Glomerular endothelial cell (primary cell): ENCODE results near the gene NUCB2. TPM values are rescaled to one million over a fixed set of nuclear protein-coding genes. Genes with fewer than 3 reads are reported as not detected.
"Not testable (repeated sequence)": the region's sequence is repeated elsewhere in the genome, so short reads cannot be mapped to it uniquely, and the experiment has no call there.

Source experiments
- DNase-seq: peaks from one replicate; pipeline ENCODE4 v3.0.0-alpha.2; 2011; ENCODE audit warnings: low read depth, low spot score; ENCODE audit errors: extremely low read depth
- total RNA-seq: library from RNA; depleted of rRNA; stranded (reverse); fragments of >200 nt; gene quantifications from 2 replicates; pipeline ENCODE4 v1.2.3, GENCODE V29; 2015

The NUCB2 gene
- total RNA-seq, 1 donor from 2014 or later: 61.7 TPM

DNA sequence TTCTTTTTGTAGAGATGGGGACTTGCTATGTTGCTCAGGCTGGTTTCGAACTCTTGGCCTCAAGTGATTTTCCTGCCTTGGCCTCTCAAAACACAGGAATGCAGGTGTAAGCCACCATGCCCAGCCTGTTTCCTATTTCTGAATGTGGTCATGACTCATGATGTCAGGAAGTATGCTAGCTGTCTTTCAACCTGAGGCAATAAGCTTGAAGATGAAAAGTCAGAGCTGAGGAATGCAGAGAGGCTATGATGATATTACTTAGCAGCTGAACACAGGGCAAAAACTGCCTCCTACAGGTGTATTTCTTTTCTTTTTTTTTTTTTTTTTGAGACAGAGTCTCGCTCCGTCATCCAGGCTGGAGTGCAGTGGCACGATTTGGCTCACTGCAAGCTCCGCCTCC is 9.0 kb upstream of the NUCB2 start:
- no peak for DNase-seq

DNA sequence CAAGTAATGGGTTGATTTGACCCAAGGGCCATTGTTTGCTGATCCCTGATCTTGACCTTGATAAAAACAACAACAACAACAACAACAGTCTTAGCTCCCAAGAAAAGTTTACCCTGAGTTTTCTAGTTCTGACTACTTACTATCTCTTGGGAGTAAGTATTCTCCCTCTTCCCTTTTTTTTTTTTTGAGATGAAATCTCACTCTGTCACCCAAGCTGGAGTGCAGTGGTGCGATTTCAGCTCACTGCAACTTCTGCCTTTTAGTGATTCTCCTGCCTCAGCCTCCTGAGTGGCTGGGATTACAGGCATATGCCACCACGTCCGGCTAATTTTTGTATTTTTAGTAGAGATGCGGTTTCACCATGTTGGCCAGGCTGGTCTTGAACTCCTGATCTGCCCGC is 8.0 kb upstream of the NUCB2 start:
- DNase-seq: not testable (repeated sequence)

DNA sequence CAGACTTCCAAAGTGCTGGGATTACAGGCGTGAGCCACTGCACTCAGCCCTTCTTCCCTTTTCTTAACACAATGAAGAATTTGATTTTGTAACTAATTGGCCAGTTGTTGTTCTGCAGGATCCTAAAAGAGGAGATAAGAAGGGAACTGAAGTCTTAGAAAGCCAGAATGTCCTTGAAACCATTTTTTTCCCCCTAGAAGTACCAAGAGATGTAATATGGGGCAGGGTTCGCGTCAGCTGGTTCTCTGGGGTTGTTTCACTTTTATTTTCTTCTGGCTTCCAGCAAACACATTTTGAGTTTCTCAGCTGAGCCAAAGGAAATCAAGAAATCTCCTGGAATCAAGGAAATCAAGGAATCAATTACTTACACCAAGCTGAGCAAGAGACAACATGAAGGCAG is 7.6 kb upstream of the NUCB2 start:
- no peak for DNase-seq

DNA sequence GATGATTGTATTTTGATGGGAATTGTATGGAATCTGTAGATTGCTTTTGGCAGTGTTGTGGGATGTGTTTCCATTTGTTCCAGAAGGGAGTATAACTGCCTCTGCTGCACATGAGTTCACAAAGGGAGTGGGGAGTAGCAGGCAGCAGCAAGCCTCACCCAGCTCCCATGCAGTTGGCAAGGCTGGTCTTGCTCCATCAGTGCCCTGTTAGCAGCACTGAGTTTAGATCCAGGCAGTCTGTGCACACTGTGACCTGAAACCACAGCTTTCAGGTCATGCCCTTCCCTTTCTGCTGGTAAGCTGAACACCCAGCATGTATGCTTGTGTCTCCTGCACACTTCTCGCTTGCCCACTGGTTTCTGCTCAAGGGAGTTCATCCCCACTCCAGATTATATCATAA is 3.7 kb upstream of the NUCB2 start:
- no peak for DNase-seq

DNA sequence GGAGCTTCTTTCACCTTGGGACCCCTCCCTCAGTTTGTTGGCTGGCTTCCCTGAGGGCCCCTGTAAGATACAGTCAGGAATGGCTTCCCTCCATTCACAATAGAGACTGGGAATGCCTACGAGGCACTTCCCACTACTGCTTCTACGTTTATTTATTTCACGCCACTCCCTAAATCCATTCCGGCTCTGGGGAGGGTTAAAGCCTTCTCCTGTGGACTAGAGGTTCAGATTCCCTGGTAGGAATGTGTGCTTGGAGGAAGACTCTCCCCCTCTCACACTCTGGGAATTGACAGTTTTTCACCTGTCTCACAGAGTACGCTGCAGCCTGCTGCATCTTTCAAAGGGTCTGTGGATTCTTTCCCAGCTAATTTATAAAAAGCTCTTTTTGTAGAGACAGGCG is 3.3 kb upstream of the NUCB2 start:
- no peak for DNase-seq

DNA sequence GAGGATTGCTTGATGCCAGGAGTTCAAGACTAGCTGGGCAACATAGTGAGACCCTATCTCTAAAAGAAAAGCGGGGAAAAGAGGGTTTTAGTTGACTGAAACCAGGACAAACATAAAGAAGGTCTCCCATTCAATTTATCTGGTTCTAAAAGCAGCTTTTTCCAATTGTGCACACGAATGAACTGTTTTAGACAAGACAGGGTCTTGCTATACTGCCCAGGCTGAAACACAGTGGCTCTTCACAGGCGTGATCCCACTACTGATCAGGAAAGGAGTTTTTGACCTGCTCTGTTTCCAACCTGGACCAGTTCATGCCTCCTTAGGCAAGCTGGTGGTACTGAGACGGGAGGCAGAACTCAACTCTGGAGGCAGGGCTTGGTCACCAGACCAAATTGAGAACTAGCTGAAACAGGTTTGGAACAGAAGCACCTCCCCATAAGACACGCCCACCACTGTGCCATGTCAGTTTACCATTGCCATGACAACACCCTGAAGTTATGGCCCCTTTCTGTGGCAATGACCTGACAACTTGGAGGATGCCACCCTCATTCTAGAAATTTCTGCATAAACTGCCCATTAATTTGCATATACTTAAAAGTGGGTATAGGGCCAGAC is 2.8 kb upstream of the NUCB2 start:
- DNase-seq: no peak

DNA sequence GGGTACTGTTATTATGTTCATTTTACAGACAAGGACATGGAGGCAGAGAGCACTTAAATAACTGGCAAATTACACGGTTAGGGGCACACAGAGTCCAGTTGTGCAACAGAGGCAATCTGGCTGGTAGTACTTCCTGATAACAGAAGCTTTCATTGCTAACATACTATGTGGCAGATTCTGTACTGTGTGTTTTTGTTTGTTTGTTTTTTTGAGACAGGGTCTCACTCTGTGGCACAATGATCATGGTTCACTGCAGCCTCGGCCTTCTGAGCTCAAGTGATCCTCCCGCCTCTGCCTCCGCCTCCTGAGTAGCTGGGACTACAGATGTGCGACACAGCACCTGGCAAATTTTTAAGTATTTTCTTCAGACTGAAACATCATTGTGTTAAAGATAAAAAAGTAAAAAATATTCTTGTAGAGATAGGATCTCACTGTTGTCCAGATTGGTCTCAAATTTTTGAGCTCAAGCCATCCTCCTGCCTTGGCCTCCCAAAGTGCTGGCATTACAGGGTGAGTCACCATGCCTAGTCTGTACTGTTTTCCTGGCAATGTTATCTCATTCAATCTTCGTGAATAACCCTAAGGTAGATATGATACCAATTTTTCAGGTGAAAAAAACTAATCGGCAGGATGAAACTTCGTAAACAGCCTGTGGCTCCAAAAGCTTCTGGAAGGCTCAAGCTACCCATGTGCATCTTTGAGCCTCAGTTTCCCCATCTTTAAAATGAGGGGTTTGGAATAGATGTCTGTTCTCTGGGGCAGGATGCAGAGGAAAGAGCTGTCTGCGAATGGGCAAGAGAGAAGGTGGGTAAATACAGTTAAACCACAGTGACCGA is 921 bp upstream of the NUCB2 start:
- DNase-seq: no peak

DNA sequence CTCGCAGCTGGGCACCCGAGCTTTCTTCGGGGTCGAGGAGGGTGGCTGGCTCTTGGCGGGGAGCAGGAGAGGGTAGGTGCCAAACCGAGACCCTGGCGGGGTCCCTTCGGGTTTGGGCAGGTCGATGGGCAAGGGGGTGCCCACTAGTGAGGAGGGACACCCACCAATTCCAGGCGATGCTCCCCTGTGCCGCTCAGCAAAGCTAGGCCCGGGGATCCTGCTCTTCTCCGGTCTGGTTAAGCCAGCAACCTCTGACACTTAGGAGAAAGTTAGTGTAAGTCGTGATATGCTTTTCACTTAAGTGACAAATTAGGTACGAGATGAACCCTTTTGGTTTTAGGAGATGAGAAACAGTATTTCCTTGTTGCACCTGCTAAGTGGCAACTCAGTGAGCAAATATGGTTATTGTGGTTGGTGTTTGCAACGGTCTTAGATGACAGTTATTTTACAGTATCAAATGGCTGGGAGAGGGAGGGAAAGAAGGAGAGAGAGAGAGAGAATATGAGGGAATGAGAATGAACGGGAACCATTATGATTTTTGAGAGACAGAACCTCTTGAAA is 565 bp downstream of the NUCB2 start:
- DNase-seq: no peak

DNA sequence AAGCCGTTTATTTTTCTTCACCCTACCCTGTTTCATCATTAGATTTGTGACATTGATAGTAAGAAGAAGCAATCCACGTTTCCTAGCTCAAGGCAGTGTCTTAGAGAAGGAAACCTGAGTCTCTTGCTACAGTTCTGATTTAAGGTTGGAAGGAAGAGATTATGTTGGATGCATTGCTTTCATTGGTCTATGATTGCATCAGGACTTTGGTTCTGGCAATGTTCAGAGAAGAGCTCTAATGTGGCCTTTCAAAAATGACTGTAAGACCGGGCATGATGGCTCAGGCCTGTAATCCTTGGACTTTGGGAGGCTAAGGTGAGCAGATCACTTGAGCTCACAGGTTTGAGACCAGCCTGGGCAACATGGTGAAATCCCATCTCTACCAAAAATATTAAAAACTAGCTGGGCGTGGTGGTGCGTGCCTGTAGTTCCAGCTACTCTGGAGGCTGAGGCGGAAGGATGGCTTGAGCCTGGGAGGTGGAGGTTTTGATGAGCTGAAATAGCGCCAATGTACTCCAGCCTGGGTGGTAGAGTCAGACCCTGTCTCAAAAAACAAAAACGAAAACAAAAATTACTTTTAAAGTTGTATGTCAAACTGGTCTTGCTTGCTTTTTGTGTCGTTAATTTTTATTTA is 4.1 kb downstream of the NUCB2 start:
- no peak for DNase-seq

DNA sequence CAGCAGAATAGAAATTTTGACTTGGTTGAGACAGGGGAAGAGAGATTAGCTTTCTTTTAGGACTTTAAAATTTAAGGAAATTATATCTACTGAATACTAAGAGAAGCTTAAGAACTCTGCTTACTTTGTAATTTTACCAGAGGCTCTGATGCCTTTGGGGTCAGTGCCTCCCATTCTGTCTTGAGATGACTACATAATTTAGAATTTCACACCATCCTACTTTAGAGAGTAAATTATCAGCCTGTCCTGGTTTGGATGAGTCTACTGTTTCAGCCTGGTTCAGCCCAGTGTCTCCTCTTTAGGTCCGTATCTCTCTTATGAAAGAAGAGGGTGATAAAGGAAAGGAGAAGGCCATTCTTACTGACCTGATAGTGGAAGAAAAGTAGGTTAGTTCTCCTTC is 9.8 kb downstream of the NUCB2 start:
- DNase-seq: no peak

DNA sequence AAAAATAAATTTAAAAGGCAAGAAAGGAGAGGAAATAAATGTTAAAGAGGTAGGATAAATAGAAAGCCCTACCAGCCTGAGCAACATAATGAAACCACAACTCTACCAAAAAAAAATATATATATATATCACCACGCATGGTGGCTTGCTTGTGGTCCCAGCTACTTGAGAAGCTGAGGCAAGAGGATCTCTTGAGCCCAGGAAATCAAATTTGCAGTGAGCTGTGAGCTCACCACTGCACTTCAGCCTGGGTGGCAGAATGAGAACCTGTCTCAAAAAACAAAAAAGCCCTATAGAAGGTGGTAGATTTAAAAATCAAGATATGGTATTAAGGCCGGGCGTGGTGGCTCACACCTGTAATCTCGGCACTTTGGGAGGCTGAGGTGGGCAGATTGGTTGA is 10.5 kb downstream of the NUCB2 start:
- no peak for DNase-seq

DNA sequence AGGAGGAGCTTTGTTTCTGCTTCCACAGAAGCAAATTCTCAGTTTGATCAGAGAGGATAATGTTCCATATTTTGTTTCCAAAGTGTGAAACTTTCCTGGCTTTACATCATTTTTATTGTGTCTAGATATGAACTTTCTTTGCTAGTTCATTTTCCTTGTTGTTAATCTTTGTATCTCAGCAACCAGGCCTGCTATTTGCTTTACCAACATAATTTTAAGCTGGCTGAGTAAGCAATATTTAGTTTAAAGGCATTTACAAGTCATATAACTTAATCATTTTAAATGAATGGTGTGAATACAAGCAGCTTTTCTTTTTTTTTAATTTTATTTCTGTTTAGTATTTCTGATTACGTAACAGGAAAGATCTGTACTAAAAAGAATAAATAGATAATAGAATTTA is 15.2 kb downstream of the NUCB2 start:
- no peak for DNase-seq

DNA sequence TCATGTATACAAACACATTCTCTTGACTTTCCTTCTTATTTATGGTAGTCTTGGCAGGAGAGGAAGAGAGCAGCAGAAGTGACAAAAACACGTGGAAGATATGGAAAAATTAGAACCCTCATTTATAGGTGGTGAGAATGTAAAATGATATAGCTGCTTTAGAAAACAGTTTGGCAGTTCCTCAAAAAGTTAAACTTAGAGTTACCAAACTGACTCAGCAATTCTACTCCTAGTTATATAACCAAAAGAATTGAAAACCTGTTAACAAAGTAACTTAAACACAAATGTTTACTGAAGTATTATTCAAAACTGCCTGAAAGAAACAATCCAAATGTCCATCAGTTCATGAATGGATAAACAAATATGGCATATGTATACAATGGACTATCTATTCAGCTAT is 16.8 kb downstream of the NUCB2 start:
- no peak for DNase-seq

DNA sequence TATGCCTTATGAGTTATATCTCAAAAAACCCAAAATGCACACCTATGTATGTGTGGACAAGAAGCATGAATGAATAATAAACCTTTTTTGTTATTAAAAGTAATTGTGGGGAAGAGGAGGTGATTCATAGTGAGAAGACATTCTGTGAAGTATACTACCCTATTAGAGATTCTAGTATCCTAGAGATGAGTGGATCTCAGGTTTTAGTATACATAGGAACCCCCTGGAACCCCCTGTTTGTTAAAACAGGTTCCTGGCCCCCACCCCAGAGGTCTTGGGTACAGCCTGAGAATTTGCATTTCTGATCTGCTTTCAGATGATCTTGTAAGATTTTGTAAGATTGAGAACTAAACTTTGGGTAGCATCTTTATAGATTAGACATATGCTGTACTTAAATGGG is 17.5 kb downstream of the NUCB2 start:
- DNase-seq: no peak

DNA sequence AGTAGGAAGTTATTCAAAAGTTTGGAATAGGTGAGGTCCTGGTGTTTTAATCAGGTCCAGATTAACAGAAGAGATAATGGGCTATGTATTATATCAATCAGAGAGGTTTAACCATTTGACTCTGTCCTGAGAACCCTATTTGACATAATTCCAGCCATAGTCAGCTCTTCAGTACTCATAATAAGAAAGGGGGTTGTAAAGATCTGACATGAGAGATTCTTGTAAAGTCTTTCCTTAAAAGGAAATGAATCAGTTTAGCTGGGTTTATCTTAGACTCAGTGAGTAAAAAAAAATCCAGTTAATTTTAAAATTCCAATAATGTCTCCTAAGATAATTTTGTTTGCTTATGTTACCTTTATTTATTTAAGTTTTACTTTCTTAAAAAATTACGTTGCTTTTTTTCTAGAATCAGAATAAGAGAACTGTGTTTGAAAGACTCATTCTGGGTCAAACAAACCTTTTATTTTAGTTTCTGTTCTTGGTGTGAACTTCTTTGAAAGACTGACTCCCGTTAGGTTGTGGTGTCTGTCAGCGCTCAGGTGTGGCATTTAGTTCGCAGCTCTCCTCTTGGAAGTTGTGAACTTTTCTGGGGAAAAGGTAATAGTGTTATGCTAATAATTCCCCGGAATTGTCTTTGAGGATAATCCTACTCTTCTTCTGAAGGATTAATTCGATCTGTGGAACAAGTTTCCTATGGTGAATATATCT is 20.5 kb downstream of the NUCB2 start:
- no peak for DNase-seq

DNA sequence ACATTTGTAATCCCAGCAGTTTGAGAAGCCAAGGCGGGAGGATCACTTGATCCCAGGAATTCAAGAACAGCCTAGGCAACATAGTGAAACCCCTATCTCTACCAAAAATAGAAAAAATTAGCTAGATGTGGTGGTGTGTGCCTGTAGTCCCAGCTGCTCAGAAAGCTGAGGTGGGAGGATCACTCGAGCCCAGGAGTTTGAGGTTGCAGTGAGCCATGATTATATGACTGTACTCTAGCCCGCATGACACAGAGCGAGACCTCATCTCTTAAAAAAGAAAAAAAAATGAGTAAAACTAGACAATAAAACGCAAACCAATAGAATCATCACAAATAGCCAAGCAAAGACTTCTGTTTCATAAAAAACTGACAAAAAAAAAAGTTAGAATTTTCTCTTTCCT is 21.8 kb downstream of the NUCB2 start:
- DNase-seq: no peak

DNA sequence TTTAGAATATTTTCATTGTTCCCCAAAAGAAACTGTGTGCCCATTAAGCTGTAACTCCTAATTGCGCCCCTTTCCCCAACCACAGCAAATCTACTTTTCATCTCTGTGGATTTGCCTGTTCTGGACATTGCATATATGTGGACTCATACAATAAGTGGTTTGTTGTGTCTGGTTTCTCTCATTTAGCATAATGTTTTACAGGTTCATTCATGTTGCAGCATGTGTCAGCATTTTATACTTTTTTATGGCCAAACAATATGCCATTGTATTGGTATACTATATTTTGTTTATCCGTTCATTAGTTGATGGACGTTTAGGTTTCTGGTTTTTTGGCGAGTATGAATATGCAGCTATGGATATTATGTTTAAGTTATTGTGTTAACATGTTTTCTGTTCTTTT is 23.8 kb downstream of the NUCB2 start:
- no peak for DNase-seq

DNA sequence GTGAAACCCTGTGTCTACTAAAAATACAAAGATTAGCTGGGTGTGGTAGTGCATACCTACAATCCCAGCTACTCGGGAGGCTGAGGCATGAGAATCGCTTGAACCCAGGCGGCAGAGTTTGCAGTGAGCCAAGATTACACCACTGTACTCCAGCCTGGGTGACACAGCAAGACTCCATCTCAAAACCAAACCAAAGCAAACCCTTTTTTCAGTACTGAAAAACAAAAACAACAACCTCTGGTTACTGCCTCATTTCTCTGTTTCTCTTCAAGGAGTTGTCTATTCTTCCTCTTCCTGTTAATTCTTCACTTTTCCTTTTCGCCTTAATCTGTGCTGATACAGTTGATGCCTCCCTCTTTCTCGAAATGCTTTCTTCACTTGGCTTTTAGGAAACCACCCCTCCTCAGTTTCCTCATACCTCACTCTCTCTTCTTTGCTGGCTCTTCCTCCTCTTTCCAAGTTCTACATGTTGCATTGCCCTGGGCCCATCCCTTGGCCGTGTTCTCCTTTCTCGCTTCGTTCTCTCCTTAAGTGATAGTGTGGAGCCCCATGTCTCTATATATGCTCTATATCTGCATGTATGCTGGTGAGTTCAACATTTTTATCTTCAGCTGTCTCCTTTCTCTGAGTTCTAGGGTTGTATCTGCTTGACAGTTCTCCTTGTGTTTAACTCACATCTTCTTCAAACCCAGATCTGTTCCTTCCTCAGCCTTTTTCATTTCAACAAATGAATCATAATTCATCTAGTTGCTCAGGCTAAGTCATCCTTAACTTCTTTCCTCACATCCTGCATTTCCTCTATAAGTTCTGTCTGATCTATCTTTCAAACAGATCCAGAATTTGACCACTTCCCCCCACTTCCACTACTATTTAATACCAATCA is 37.1 kb downstream of the NUCB2 start:
- DNase-seq: no peak

DNA sequence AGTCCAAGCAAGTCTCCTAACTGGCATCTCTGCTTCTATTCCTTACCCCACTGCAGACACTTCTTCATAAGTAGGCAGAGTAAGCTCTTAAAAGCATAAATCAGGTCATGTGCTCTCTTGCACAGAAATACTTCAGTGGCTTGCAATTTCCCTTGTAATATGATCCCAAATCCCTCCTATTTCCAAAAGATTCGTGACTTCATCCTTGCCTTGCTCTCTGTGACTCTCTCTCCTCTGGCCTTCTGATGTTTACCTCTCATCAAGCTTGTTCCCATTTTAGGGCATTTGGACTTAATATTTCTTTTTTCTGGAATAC is 37.7 kb downstream of the NUCB2 start:
- DNase-seq: peak; percentile 3

DNA sequence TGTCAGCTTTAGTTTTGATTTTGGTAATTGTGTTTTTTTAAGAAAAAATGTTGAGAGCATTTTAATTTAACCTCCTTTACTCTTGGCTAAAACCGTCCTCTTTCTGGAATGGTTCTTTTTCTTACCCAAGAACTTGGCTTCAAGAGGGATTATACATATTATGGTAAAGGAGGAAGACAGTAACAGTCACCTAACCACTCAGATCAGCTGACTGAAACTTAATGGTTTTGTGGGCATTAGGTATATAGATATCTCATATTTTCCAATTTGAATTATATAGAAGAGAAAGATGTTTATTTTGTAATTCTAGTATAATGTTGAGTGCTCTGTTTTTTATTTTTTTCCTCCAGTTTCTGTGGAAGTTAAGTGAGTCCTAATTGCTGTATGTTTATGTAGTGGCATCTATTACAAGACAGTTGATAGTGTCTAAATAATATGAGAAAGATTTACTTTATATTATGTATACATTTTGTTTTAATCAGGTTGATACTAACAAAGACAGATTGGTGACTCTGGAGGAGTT is 38.4 kb downstream of the NUCB2 start:
- DNase-seq: no peak
